Measurements from ENCODE around the gene IRF9.

DNA sequence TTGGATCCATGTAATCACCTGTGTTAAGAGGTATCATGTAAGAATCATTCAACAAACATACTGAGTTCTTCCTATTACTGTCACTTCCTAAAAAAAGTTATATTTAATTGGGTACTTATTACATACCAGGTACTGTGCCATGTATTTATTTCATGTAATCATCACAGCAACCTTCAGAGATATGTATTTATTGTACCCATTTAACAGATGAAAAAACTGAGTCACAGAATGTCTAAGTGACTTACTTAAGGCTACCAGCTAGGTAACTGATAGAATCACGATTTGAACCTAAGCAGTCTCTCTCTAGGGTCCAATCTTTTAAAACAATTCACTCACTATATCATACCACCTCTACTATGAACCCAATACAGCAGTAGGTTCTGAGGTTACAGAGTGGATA, 16.6 kb upstream of the IRF9 start:
- TF ChIP-seq, protein P1, sequence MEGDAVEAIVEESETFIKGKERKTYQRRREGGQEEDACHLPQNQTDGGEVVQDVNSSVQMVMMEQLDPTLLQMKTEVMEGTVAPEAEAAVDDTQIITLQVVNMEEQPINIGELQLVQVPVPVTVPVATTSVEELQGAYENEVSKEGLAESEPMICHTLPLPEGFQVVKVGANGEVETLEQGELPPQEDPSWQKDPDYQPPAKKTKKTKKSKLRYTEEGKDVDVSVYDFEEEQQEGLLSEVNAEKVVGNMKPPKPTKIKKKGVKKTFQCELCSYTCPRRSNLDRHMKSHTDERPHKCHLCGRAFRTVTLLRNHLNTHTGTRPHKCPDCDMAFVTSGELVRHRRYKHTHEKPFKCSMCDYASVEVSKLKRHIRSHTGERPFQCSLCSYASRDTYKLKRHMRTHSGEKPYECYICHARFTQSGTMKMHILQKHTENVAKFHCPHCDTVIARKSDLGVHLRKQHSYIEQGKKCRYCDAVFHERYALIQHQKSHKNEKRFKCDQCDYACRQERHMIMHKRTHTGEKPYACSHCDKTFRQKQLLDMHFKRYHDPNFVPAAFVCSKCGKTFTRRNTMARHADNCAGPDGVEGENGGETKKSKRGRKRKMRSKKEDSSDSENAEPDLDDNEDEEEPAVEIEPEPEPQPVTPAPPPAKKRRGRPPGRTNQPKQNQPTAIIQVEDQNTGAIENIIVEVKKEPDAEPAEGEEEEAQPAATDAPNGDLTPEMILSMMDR (conservative IDR thresholded peaks at IDR 0.05; ENCODE audit: low read length) = no peak
- no peak for TF ChIP-seq EZH2phosphoT487 (IDR thresholded peaks at IDR 0.05; ENCODE audit: borderline replicate concordance, low read depth, low read length)

Data from OCI-LY7 (cell line).